H1 (cell line): ENCODE measurements around the gene SMAGP. TPM values are rescaled to one million over a fixed set of nuclear protein-coding genes. Genes with fewer than 3 reads are reported as not detected.
"Not testable (repeated sequence)": the region's sequence is repeated elsewhere in the genome, so short reads cannot be mapped to it uniquely, and the experiment has no call there.

Source experiments
- CTCF ChIA-PET: fragments of 300-600 bp; sonication (Branson Sonifier 250); formaldehyde crosslinking; loops from one replicate; lab custom pipeline; 2021; ENCODE audit not compliant: partially characterized antibody; lab: Charles Lee
- POLR2A ChIA-PET: fragments of 300-600 bp; sonication (Branson Sonifier 250); formaldehyde crosslinking; loops from one replicate; lab custom pipeline; 2021; ENCODE audit warnings: inconsistent platforms; ENCODE audit not compliant: partially characterized antibody; lab: Charles Lee
- DNase-seq, 2 experiments: peaks; one replicate each; pipeline versions ENCODE4 v3.0.0 to v3.0.0-alpha.2; 2010 to 2022; ENCODE audit warnings: low spot score in 2 of 2, low read depth in 1 of 2, mixed read lengths in 1 of 2
- FAIRE-seq: peaks from 2 replicates; lab custom pipeline; 2011; peaks lifted over from hg19 to GRCh38; lab: Jason Lieb, UNC
- H2AFZ ChIP-seq: 2 replicates; pipeline ENCODE4 v1.8.1; 2012; ENCODE audit warnings: low read length, inconsistent platforms
- H2AK5ac ChIP-seq: 2 replicates; pipeline ENCODE4 v1.6.1; 2013; ENCODE audit warnings: low read depth, low read length
- H2BK120ac ChIP-seq: replicated peaks from 2 replicates; pipeline ENCODE3; 2013; ENCODE audit warnings: low read depth, low read length, inconsistent platforms
- H2BK12ac ChIP-seq: 2 replicates; pipeline ENCODE4 v1.6.1; 2013; ENCODE audit warnings: low read depth, low read length
- H2BK15ac ChIP-seq: 2 replicates; pipeline ENCODE4 v1.6.1; 2013; ENCODE audit warnings: low read length
- H2BK20ac ChIP-seq: 2 replicates; pipeline ENCODE4 v1.6.1; 2013; ENCODE audit warnings: low read length
- H2BK5ac ChIP-seq: 2 replicates; pipeline ENCODE4 v1.6.1; 2013; ENCODE audit warnings: low read depth, low read length
- H3K14ac ChIP-seq: 2 replicates; pipeline ENCODE4 v1.6.1; 2013; ENCODE audit warnings: inconsistent platforms; ENCODE audit not compliant: insufficient read length
- H3K18ac ChIP-seq: 2 replicates; pipeline ENCODE4 v1.6.1; 2013; ENCODE audit warnings: low read length; ENCODE audit errors: extremely low read depth
- H3K23ac ChIP-seq: 2 replicates; pipeline ENCODE4 v1.6.1; 2013; ENCODE audit warnings: inconsistent platforms; ENCODE audit not compliant: insufficient read length
- H3K23me2 ChIP-seq: 2 replicates; pipeline ENCODE4 v1.6.1; 2013; ENCODE audit warnings: low read depth, low read length
- H3K27ac ChIP-seq: 2 replicates; pipeline ENCODE4 v1.6.1; 2011; ENCODE audit warnings: low read depth, low read length, inconsistent platforms
- H3K27me3 ChIP-seq, 4 experiments: replicated peaks in 1 of 4; 1 replicate in 1 of 4; 2 replicates in 3 of 4; pipeline versions ENCODE4 v1.6.1 to v1.8.1; 2011 to 2013; ENCODE audit warnings: low read length in 3 of 4, mild to moderate bottlenecking in 3 of 4, inconsistent platforms in 2 of 4, mixed read lengths in 2 of 4, moderate library complexity in 1 of 4; ENCODE audit not compliant: control insufficient read depth in 3 of 4, insufficient read depth in 3 of 4; ENCODE audit errors: extremely low read depth in 1 of 4
- H3K36me3 ChIP-seq, 4 experiments: 2 replicates each; pipeline versions ENCODE4 v1.6.1 to v1.8.1; 2011 to 2013; ENCODE audit warnings: mild to moderate bottlenecking in 4 of 4, low read length in 3 of 4, moderate library complexity in 2 of 4, control low read depth in 1 of 4, inconsistent platforms in 1 of 4; ENCODE audit not compliant: insufficient read depth in 4 of 4, control insufficient read depth in 2 of 4
- H3K4ac ChIP-seq: replicated peaks from 2 replicates; pipeline ENCODE3; 2013; ENCODE audit warnings: low read length, low read depth, mixed read lengths, inconsistent platforms; ENCODE audit not compliant: insufficient read length
- H3K4me1 ChIP-seq, 4 experiments: replicated peaks in 1 of 4; 1 replicate in 1 of 4; 2 replicates in 3 of 4; pipeline versions ENCODE4 v1.6.1 to v1.8.1; 2011 to 2013; ENCODE audit warnings: low read length in 3 of 4, inconsistent platforms in 2 of 4, mixed read lengths in 1 of 4; ENCODE audit not compliant: insufficient read depth in 4 of 4, control insufficient read depth in 3 of 4
- H3K4me2 ChIP-seq, 2 experiments: 2 replicates each; pipeline versions ENCODE4 v1.6.1 to v1.8.1; 2011 to 2013; ENCODE audit warnings: low read depth in 2 of 2, low read length in 2 of 2, control low read depth in 1 of 2, inconsistent platforms in 1 of 2, mild to moderate bottlenecking in 1 of 2; ENCODE audit not compliant: insufficient read depth in 1 of 2
- H3K4me3 ChIP-seq, 4 experiments: fragments of 200-600, 300-600 bp in 1 of 4; sonication (generic), shearing (Covaris generic), sonication (Bioruptor Twin) in 1 of 4; 2 replicates each; pipeline versions ENCODE4 v1.5.1 to v1.8.1; 2011 to 2016; ENCODE audit warnings: low read length in 4 of 4, low read depth in 3 of 4, control low read depth in 2 of 4, inconsistent platforms in 2 of 4, mild to moderate bottlenecking in 2 of 4, mixed read lengths in 1 of 4, moderate library complexity in 1 of 4; ENCODE audit not compliant: insufficient read depth in 2 of 4; ENCODE audit errors: extremely low read depth in 1 of 4
- H3K56ac ChIP-seq: replicated peaks from 2 replicates; pipeline ENCODE3; 2013; ENCODE audit warnings: low read depth, mild to moderate bottlenecking, mixed read lengths, low read length, inconsistent platforms; ENCODE audit not compliant: insufficient read length
- H3K79me1 ChIP-seq: 2 replicates; pipeline ENCODE4 v1.6.1; 2013; ENCODE audit warnings: low read depth, low read length, control low read depth
- H3K79me2 ChIP-seq, 2 experiments: 2 replicates each; pipeline versions ENCODE4 v1.6.1 to v1.8.1; 2012 to 2013; ENCODE audit warnings: low read length in 2 of 2, mild to moderate bottlenecking in 2 of 2, inconsistent platforms in 1 of 2; ENCODE audit not compliant: insufficient read depth in 2 of 2, control insufficient read depth in 1 of 2
- H3K9ac ChIP-seq, 4 experiments: replicated peaks in 1 of 4; 1 replicate in 1 of 4; 2 replicates in 3 of 4; pipeline versions ENCODE4 v1.6.1 to v1.8.1; 2011 to 2013; ENCODE audit warnings: low read depth in 3 of 4, low read length in 3 of 4, control low read depth in 2 of 4, mild to moderate bottlenecking in 2 of 4, moderate library complexity in 2 of 4, inconsistent platforms in 1 of 4; ENCODE audit errors: extremely low read depth in 1 of 4
- H3K9me3 ChIP-seq, 2 experiments: 2 replicates each; pipeline versions ENCODE4 v1.6.1 to v1.8.1; 2012 to 2013; ENCODE audit warnings: mild to moderate bottlenecking in 2 of 2, moderate library complexity in 2 of 2, control low read depth in 1 of 2, inconsistent platforms in 1 of 2, low read depth in 1 of 2, low read length in 1 of 2, mixed read lengths in 1 of 2; ENCODE audit not compliant: insufficient read depth in 2 of 2
- H4K20me1 ChIP-seq, 2 experiments: replicated peaks in 1 of 2; 2 replicates each; pipeline versions ENCODE3 to v1.8.1; 2011 to 2013; ENCODE audit warnings: inconsistent platforms in 2 of 2, low read length in 2 of 2, mild to moderate bottlenecking in 1 of 2; ENCODE audit not compliant: insufficient read depth in 2 of 2, control insufficient read depth in 1 of 2
- H4K5ac ChIP-seq: 2 replicates; pipeline ENCODE4 v1.6.1; 2013; ENCODE audit warnings: low read length, low read depth, mixed read lengths, inconsistent platforms; ENCODE audit not compliant: insufficient read length
- H4K8ac ChIP-seq: 2 replicates; pipeline ENCODE4 v1.8.0; 2013; ENCODE audit warnings: mild to moderate bottlenecking, moderate library complexity, low read length, inconsistent platforms; ENCODE audit not compliant: insufficient read depth; ENCODE audit errors: extremely low read depth
- H4K91ac ChIP-seq: replicated peaks from 2 replicates; pipeline ENCODE3; 2013; ENCODE audit warnings: low read length, mixed read lengths, inconsistent platforms; ENCODE audit not compliant: insufficient read length
- ASH2L ChIP-seq: fragments of 200-600, 300-600 bp; sonication (generic); IDR thresholded peaks from one replicate; pipeline ENCODE4 v1.7.1; 2017; ENCODE audit warnings: low read length
- ATF3 ChIP-seq: IDR thresholded peaks from 2 replicates; pipeline ENCODE4 v1.6.1; 2011; ENCODE audit warnings: low read depth, mild to moderate bottlenecking, low read length; ENCODE audit not compliant: insufficient read depth
- BRCA1 ChIP-seq: IDR thresholded peaks from 2 replicates; pipeline ENCODE4 v1.6.1; 2012; ENCODE audit warnings: low read depth, low read length, improper control_type of control experiment
- FOSL1 ChIP-seq: IDR thresholded peaks from 2 replicates; pipeline ENCODE4 v1.6.1; 2011; ENCODE audit warnings: mild to moderate bottlenecking, low read depth, low read length, moderate library complexity; ENCODE audit not compliant: insufficient read depth
- HDAC2 ChIP-seq, 2 experiments: fragments of 300-600 bp in 1 of 2; sonication (generic) in 1 of 2; IDR thresholded peaks; 2 replicates each; pipeline ENCODE4 v1.6.1; 2011 to 2012; ENCODE audit warnings: low read depth in 2 of 2, low read length in 2 of 2, mild to moderate bottlenecking in 2 of 2, moderate library complexity in 2 of 2, borderline replicate concordance in 1 of 2, inconsistent platforms in 1 of 2
- SUZ12 ChIP-seq: fragments of 200-600 bp; sonication (generic); IDR thresholded peaks from 2 replicates; pipeline ENCODE4 v1.6.1; 2012; ENCODE audit warnings: mild to moderate bottlenecking, inconsistent platforms, low read length, moderate library complexity, mixed read lengths
- TCF12 ChIP-seq: IDR thresholded peaks from 2 replicates; pipeline ENCODE4 v1.6.1; 2011; ENCODE audit warnings: low read depth, mild to moderate bottlenecking, low read length
- WGBS, 2 experiments: shearing (Covaris generic) in 1 of 2; methylation state at CpG; one replicate each; pipeline versions ENCODE4 v1.1.6 to v1.1.7; 2013 to 2015; ENCODE audit warnings: low lambda C conversion rate in 2 of 2, mixed read lengths in 2 of 2, inconsistent platforms in 1 of 2, low coverage in 1 of 2, missing lambda C conversion rate in 1 of 2; ENCODE audit not compliant: insufficient replicate concordance in 2 of 2, insufficient coverage in 1 of 2, insufficient read length in 1 of 2; ENCODE audit errors: extremely low coverage in 1 of 2, missing lambda C conversion rate in 1 of 2; 5-methylcytosine and 5-hydroxymethylcytosine counted together
- polyA plus RNA-seq, 7 experiments: library from polyadenylated mRNA; depleted of rRNA in 3 of 7; stranded (reverse) in 5 of 7; unstranded in 2 of 7; fragments of >200 nt in 5 of 7; fragments of 200-250 nt in 2 of 7; gene quantifications; 1 replicate in 5 of 7; 2 replicates in 1 of 7; 4 replicates in 1 of 7; pipeline versions ENCODE4 v1.2.1 to v1.2.3, GENCODE V29; 2011 to 2013; ENCODE audit warnings: missing spikeins in 2 of 7, mixed read lengths in 2 of 7
- total RNA-seq: library from RNA; stranded (reverse); fragmentation: NEBNext Ultra II Directional; extraction: Animal tissue kit (Norgen Biotek cat#: 25700); gene quantifications from 2 replicates; pipeline ENCODE4 v1.2.1, GENCODE V29; 2021

Gene SMAGP
- total and polyA plus RNA-seq, 2 of the 8 experiments (the other 6 are each of a cell fraction or from before 2014, with no cell fraction given): 9.4 to 12.7 TPM

DNA sequence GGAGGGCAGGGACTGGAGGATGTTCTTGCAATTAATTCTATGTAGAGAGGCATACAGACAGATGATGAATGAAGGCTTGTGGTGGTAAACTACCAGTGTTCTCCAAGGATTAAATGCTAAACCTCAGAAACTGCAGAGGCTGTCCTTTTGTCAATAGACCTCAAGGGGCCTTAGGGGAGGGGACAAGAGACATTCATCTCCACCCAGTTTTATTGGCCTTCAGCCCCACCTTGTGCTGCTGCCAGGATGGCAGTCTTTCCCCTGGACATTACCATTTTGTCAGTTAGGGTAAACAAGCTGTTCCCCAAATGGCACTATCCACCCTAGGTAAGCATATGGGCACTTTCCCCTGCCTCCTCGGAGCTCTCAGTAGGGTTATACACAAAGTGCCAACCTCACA lies 4.9 kb upstream of the SMAGP start (continued):
- TF ChIP-seq ATF3: no peak
- no peak for TF ChIP-seq TCF12
- no peak for TF ChIP-seq ASH2L
- no peak for TF ChIP-seq SUZ12
- TF ChIP-seq BRCA1: no peak
- TF ChIP-seq FOSL1: no peak
- no peak for TF ChIP-seq HDAC2 (IDR thresholded peaks at IDR 0.05; ENCODE audit: borderline replicate concordance in 1 of 2, low read depth in 2 of 2, low read length in 2 of 2)

DNA sequence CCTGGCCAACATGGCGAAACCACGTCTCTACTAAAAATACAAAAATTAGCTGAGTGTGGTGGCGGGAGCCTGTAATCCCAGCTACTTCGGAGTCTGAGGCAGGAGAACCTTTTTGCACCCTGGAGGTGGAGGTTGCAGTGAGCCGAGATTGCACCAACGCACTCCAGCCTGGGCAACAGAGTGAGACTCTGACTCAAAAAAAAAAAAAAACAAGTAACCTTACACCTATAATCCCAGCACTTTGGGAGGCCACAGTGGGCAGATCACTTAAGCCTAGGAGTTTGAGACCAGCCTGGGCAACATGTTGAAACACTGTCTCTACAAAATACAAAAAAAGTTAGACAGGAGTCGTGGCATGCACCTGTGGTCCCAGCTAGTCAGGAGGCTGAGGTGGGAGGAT lies 2.6 kb upstream of the SMAGP start:
- H2BK5ac ChIP-seq, H3K18ac ChIP-seq, H3K79me2 ChIP-seq, H3K4me2 ChIP-seq, FAIRE-seq, H3K14ac ChIP-seq, H2BK15ac ChIP-seq, H3K27ac ChIP-seq, H4K20me1 ChIP-seq, H3K4me1 ChIP-seq, H3K23ac ChIP-seq, H3K23me2 ChIP-seq, H2AFZ ChIP-seq, H2BK20ac ChIP-seq, H2BK12ac ChIP-seq, H3K4ac ChIP-seq, H2BK120ac ChIP-seq, H3K9me3 ChIP-seq, H2AK5ac ChIP-seq, H3K79me1 ChIP-seq, H4K5ac ChIP-seq, DNase-seq, H3K4me3 ChIP-seq, POLR2A ChIA-PET, H4K91ac ChIP-seq, H4K8ac ChIP-seq, H3K56ac ChIP-seq, H3K36me3 ChIP-seq, H3K9ac ChIP-seq: not testable (repeated sequence)
- CTCF ChIA-PET: interaction anchor here (0.7 to 7.7 kb wide), 4 partner anchors 20 to 79 kb away, joined by 3 to 51 read pairs (median 6); no protein-coding TSS in a partner anchor
- WGBS, 2 experiments: 90% methylated on average over 7 of the region's 7 CpGs; no CpG with 5 or more reads in 1 of the 2 experiments
- H3K27me3 ChIP-seq: peaks cover 0 to 11% (median 8%) of the 10 kb centered on the region in 4 experiments; a peak in 6 of 7 replicates
